Umbilical cord (tissue), 2 donors: ENCODE data around the gene SCAANT1. TPM values are rescaled to one million over a fixed set of nuclear protein-coding genes. Genes with fewer than 3 reads are reported as not detected.

ENCODE experiments used
- DNase-seq: peaks from one replicate; pipeline ENCODE4 v3.0.0-alpha.2; 2015; ENCODE audit warnings: low spot score
- total RNA-seq: library from RNA; depleted of rRNA; stranded (reverse); fragments of >200 nt; gene quantifications from one replicate; pipeline ENCODE4 v1.2.3, GENCODE V29; 2014; ENCODE audit warnings: low replicate concordance; ENCODE audit not compliant: insufficient read depth

Gene SCAANT1
- total RNA-seq, 1 donor from 2014 or later = not detected

DNA sequence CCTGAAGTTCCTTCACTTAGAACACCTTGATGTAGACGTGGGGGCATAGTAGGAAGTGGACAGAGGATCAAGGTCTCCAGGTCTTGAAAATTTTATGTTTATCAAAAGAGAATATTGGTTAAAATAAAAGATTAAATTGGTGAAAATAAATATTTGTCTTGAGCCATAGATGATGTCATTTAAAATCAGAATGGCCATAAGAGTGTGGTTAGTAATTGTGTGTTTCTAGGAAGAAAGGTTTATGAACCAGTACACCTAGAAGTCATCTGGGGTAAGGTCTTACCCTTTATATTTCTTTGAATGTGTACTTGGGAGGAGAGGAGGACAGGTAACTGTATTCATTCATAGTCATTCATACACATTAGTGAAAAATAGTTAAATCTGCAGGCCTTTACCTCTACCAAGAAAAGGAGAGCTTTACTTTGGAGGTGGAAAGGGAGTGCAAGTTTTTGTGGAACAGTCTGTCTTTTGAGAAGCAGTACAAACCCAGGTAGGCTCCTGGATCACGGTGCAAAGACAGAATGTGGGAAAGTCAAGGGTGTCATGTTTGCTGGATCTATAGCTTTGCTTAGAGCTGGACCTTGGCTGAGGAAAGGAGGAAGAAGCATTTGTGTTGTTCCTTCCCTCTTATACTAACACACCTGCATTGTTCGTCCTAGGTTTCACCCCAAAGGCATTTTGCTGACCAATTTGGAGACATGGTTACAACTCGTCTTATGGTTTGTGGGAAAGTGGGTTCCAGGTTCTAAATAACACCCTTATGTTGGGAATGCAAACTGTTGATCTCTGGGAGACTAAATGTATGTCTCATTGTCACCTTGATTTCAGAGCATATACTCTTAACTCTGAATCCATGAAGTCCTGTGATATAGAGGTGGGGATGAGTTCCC is 6.2 kb downstream of the SCAANT1 start:
- no peak for DNase-seq

DNA sequence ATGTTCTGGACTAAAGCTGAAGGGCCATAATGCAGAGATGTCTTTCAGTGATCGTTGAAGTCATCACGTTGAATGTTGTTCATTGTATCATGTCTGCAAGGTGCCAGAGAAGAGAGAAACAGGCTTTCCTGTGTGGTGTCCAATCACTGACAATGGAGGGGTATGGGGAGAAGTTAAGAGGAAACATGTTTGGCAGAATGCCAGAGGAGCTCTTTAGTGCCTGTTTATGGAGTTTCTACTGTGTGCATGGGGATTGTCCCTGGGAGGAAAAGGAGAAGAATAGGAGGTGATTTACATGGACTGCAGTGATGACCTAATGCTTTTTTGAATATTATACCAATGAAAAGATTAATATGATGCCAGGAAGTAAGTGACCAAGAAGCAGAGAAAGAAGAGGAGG is 11.7 kb downstream of the SCAANT1 start:
- DNase-seq = no peak

DNA sequence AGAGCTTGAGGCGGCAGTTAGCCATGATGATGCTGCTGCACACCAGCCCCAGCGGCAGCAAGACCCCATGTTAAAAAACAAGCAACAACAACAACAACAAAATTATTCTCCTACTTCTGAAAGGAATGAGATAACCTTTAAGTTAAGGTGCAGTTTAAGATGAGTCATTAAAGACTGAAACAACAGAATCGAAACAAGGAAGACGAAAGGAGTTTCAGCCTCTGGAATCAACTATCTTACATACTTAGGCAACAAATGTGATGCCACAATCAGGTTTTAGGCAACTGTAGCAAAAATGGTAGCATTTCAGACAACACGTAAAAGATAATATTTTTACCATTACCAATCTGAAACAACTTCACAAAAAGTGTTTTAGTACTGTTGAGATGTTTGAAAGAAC is 12.2 kb downstream of the SCAANT1 start:
- no peak for DNase-seq

DNA sequence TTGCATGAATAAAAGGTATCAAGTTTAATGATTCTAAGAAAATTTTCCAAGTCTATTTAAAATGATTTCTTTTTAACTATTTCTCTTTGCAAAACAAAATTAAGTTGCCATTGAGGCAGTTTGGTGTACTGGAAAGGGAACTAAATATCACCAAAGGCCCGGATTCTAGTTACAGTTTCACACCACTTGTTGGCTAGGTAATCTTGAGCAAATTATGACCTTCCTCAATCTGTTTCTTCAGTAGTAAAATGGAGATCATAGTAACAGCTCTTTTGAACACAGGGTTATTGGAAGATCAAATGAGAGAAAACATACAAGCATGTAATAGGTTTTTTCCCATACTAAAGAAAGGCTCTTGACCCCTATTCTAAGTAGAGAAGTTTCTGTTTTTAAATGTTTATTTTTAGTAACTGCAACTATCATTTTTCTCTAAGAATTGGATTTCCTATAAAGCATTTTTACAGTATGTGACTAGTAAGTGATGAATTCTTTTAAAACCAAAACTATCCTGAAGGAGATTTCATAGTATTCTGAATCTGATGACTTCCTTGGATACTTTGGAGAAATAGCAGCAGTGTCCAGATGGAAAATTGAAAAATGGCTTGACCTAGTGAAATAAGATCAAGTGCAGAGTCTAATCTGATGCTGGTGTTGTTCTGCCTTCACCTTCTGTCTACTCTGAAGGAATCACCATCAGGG is 15.7 kb downstream of the SCAANT1 start:
- no peak for DNase-seq

DNA sequence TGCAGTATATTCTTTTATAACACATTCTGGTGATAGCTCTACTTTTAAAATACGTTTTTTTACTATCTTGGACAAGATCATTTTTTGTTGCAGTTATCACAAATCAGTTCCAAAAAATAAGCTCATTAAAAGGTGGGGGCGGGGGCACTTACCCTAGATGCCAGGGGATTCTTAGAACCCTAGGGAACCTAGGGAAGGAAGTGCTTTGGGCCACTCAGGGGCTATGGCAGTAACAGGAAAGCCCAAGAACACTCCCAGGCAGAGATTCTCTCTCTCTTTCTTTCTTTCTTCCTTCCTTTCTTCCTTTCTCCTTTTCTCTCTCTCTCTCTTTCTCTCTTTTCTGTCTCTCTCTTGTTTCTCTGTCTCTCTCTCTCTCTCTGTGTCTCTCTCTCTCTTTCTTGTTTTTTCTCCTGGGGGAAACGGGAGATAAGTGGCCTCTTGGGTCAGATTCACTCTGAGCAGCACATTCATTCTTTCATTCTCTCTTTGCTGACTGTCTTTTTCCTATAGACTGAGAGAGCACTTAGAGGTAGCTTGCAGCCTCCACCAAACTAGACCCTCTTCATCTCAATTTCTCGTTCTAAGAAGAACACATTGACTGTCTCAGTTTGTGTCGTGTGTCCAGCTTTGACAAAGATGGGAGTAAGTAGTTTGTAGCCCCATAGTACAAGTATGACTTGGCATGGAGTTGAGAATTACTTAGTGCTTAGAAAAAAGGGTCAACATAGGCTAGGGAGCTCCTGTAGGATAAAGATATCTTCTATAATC is 16.6 kb downstream of the SCAANT1 start:
- DNase-seq = no peak

DNA sequence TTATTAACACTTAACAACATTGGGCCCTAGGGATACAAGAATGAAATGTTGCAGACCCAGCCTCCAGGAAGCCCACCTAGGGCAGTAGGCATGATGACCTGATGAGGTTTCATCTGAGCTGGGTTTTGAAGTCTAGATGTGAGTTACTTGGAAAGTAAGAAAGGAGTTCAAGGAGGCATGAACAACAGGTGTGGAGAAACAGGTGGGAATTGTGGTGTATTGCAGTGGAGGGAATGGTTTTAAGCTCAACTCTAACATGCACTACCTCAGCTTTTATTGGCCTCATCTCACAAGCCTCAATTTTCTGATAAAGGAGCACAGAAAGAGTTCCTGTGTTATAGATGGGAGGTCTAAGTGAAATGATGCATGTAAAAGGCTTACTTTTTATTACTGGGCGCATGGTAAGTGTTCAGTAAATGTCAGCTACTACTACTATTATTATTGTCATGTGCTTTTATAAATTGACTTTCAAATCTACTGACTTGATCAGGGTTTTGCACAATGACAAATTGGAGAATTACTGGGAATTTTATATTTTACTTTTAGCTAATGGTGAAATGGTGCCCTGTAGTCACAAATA is 19.3 kb downstream of the SCAANT1 start:
- DNase-seq = no peak

DNA sequence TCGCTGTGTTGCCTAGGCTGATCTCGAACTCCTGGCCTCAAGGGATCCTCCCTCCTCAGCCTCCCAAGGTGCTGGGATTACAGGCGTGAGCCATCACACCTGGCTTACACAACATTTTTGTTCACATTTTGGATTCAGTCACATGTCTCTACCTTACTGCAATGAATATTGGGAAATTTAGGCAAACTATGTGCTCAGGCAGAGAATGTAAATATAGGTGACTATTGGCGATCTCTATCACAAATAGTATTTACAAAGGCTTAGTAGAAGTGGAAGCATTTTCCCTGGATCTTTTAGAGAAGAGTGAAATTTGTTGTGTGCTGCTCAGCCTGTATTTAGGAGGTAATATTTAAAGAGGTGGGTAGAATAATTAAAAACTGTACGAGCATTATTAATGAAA is 20.7 kb downstream of the SCAANT1 start:
- no peak for DNase-seq

DNA sequence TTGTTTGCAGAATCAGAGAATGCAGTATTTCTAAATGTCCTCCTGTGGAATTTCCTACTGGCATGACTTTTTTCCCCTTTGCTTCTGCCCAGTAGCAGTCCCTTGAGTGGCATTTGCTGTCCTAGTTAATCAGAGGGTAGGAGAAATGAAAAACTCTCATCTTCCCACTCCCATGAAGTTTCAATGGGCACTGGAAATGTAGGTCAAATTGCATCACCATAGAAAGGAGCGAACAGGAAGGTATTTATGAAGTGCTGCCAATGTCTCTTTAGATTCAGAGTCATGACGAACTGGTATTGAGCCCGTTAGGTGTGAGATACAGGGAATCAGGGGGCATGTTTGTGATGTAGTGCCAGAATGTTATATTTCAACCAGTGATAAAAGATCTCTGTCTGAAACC is 25.3 kb downstream of the SCAANT1 start:
- DNase-seq = no peak

DNA sequence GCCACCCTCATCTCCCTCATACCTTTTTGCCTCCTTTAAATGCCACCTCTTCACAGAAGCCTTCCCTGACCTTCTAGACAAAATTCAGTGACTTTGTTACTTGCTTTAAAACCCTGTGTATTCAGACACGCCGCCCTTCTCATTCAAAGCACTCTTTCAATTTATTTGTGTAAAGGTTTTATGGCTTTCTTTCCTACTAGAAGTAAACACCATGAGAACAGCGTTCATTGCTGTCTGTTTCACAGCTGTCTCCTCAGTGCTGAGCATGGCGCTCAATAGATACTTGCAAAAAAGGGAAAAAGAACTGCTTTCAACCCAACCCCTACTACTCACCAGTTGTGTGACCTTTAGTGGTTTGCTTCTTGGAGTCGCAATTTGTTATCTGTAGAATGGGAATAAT is 31.5 kb downstream of the SCAANT1 start:
- no peak for DNase-seq

DNA sequence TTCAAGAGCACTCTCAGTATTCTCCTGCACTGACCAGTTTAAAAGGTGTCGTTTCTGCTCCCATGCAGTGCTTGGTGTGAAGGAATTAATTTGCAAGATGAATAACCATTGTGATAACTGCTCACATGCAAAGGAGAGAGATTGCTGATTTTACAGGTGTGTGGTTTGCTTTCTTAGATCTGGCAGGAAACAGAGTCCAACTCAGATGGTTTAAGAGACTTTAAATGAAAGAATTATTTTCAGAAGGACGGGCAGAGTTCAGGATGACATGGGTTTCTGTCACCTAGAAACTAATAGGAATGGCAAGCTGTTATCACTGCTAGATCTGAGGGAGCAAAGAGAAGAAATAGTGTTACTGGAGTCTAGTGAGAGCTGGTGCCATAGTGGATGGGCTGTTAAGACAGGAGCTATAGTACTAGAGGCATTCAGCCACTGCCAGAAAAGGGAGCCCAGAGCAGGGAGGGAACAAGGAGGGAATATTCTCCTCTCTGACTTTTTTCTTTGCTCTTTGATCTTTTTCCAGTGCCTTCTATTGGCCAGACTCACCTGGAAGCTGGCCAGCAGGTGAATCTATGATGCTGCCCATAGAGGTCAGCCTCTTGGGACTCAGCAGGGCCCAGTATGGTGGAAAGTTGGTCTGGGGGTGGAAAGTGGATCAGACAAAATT is 33.7 kb downstream of the SCAANT1 start:
- no peak for DNase-seq

DNA sequence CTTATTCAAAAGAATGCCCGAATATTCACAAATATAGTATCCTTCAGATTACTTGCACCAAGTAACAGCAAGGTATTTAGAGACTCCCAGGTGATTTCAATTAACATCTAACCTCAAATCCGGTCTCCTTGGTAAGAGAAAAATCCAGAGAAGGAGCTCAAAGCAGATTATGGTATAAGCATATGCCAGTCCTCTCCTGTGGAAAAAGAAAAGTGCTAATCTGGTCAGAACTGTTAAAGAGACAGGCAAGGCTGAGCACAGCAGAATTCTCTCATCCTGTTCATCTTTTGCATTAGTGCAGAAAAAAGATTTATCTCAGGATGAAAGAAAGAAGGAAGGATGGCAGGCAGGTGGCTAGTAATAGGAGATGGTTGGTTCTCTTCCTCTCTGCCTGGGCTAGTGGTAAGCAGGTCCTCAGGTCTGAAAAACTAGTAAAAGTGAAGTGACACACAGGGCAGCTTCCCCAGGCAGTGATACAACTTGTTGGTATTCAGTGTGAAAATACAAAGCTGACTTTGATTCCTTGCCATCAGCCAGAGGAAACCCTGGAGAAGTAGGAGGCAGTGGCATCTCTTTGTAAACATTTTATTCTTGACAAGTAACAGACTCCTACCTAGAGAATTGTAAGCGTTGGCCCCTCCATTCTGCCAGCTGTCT is 34.3 kb downstream of the SCAANT1 start:
- no peak for DNase-seq

DNA sequence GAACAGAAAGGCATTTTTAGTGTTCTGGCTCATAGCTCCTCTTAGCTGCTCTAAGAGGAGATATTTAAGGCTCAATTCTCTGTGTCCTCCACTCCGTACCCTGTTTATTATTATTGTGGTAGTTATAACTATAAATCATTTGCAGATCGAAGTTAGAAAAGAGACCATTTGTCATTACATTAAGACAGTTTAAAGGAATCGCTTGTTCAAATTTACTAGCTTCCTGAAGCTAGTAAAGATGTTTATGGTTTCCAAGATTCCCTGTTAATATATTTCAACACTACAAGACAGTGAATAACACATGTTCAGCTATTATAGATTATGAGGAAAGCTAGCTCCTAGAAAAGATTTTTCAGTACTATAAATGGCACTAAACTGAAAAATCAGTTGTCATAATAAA is 35.9 kb downstream of the SCAANT1 start:
- DNase-seq = peak; percentile 29

DNA sequence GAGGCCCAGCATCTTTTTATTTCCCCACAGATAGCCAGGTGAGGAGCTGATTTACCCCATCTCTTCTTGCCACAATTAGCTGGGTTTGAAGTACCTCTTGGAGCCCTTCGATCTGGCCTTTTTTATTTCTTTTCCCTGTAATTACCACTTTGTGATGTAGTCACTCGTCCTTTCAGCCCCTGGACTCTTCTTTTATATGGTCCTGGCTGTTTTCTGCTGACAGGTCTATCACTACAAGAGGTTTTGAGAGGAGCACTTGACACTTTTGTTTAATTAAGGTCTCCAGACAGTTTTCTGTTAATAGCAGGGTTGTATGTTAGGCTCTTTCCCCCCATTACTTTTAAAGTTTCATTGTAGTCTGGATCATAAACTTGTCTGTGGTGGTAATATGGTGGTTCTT is 36.7 kb downstream of the SCAANT1 start:
- no peak for DNase-seq

DNA sequence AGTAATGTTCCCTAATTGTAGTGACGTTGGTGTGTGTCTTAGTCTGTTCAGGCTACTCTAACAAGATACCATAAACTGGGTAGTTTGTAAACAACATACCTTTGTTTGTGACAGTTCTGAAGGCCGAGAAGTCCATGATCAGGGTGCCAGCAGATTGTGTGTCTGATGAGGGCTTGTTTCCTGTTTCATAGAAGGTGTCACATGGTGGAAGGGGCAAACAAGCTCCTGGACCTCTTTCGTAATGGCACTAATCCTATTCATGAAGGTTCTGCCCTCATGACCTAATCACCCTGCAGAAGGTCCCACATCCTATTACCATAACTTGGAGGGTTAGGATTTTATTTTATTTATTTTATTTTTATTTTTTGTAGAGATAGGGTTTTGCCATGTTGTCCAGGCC is 37.4 kb downstream of the SCAANT1 start:
- DNase-seq = no peak

DNA sequence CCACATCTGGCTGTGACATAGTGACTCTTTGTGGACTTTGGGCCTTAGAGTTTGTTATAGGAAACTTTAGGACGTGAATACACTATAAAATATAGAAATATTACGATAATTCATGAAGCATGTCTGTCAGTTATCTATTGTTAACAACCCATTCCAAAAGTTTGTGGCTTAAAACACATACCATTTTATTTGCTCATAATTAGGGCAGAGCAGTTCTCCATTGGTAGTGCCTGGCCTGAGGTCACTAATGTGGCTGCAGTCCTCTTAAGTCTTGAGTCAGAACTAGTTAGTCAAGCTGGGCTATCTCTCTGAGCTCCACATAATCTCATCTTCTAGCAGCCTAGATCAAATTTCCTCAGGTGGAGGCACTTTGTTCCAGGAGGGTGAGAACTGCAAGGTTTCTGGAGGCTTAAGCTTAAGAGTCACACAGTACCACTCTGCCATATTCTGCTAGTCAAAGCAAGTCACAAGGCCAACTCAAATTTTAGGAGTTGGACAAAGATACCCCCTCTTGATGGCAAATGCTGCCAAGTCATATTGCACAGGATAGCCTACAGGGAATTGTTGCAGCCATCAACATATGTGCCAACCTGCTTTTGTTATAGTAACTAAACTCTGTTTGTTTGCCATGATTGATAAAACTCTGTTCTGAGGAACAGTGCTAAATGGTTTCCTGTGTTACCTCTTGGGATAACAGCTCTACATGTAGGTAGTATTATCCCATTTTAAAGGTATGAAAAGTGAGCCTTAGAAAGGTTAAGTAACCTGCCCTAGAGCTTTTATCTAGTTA is 39.9 kb downstream of the SCAANT1 start:
- no peak for DNase-seq

DNA sequence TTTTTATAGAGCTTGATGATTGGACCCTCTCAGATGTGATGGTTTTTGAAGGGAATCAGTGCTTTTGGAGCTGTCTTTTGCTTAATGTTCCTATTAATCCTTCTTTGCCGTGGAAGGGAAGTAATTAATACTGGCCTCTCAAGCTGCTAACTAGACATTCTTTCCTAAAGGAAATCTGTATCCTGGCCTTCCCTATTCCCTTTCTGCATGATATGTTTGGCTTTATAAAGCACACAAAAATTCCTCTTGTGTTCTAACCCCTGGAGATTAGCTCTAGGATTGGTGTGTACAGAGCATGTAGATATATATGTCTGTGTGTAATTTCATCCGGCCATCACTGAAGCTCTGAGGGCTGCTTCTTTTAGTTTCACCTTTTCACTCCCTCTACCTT is 41.6 kb downstream of the SCAANT1 start:
- no peak for DNase-seq

DNA sequence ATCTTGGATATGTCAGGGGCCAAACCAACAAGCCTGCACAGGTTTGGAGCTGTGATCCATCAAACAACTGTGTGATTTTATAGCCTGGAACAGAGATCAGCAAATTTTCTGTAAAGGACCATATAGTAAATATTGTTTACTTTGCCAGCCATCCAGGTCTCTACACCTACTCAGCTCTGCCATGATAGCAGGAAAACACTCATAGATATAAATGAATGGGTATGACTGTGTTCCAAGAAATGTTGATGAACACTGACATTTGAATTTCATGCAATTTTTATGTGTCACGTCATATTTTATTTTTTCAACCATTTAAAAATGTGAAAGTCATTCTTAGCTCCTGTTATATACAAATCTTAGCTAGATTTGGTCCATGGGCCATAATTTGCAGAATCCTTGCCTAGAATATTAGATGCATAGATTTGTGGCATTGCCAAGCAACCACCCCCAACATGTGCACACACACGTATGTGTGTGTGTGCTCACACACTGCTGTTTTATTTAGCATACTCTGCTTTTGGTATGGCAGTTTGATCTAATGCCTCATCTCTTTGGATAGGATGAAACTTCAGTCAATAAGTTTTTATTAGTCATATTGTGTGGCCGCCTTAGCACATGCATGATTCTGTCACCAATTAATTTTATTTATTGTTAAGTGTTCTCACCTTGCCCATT is 42.1 kb downstream of the SCAANT1 start:
- DNase-seq = no peak

DNA sequence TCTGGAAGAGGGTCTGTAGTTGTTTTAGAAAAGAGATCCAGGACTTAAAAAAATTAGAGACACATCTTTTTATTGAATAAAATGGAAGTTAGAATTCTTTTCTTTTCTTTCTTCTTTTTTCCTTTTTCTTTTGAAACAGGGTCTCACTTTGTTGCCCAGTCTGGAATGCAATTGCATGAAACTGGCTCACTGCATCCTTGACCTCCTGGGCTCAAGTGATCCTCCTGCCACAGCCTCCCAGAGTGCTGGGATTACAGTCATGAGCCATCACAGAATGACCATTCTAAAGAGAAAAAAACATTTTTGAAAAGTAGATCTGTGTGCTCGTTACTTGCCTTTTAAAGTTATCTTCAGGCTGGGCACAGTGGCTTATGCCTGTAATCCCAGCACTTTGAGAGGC is 45.0 kb downstream of the SCAANT1 start:
- no peak for DNase-seq

DNA sequence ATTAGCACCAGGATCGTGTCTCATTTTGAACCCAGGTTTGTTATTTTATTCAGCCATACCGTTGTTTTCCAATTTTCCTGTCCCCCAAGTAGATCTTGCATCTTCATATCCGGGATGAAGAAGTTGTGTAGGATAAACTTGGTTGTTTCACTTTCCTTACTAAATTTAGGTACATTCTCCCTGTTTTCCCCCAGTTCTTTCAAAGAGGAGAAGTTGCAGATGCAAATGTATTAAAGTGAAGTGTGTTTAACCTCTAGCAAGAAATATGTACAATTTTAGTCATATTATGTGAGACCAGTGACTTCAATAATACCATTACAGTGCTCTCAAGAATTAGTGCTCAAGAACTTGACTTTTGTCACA is 47.2 kb downstream of the SCAANT1 start:
- DNase-seq = peak; percentile 5
